Measurements from ENCODE around the gene LHX3.

LHX3 gene

GRCh38 chr9:136160995-136161610 lies 43.8 kb downstream of the LHX3 start:
- Histone ChIP-seq H3K4me1 (ENCODE audit: control insufficient read depth in 2 of 2, insufficient read depth in 1 of 2, low read depth in 1 of 2, low read length in 2 of 2) (peaks cover 2 to 11% of the 10 kb centered on the region in 2 donors), H3K18ac (ENCODE audit: low read length) (peak overlapping the region; percentile 87), H3K79me1 (ENCODE audit: low read depth, low read length) (peaks cover 6% of the 10 kb centered on the region), H4K91ac (ENCODE audit: low read depth, low read length, poor library complexity) (peak overlapping the region; percentile 80), H2BK12ac (ENCODE audit: low read length) (peak overlapping the region; percentile 67), H3K4ac (ENCODE audit: low read length) (no peak overlapping the region), H3K4me3 (ENCODE audit: low read length in 2 of 2) (peak overlapping the region in 1 of 2 donors; percentile 3), H3K9me3 (replicated peaks in 1 of 2; ENCODE audit: control insufficient read depth in 2 of 2, insufficient read depth in 1 of 2, low read depth in 1 of 2, low read length in 2 of 2) (peaks cover 0 to 2% of the 10 kb centered on the region in 2 donors), H2AFZ (ENCODE audit: low read length) (peak overlapping the region; percentile 22), H3K27ac (replicated peaks; ENCODE audit: low read length) (no peak overlapping the region), H3K27me3 (ENCODE audit: control insufficient read depth in 3 of 3, insufficient read depth in 3 of 3, low read depth in 1 of 3, low read length in 3 of 3) (peaks cover 0 to 52% (median 0%) of the 10 kb centered on the region in 3 experiments), H3K23ac (ENCODE audit: low read depth, low read length, poor library complexity) (no peak overlapping the region), H2BK15ac (ENCODE audit: low read length) (no peak overlapping the region), H2BK120ac (ENCODE audit: low read depth, low read length) (no peak overlapping the region), H4K8ac (ENCODE audit: low read depth, low read length) (no peak overlapping the region), H3K9ac (ENCODE audit: low read depth, low read length, poor library complexity) (no peak overlapping the region), H2AK5ac (ENCODE audit: low read depth, low read length) (peak overlapping the region; percentile 77), H2BK5ac (ENCODE audit: low read length) (no peak overlapping the region), H3K36me3 (replicated peaks in 1 of 2; ENCODE audit: control insufficient read depth in 2 of 2, insufficient read depth in 2 of 2, low read length in 2 of 2) (no peaks in the 10 kb centered on the region), H3K14ac (ENCODE audit: low read length) (no peak overlapping the region), H3K4me2 (ENCODE audit: insufficient read depth, low read length, poor library complexity, severe bottlenecking) (no peak overlapping the region)
- no peak for DNase-seq (ENCODE audit: low spot score)
- no CpG with 5 or more reads among the region's 10 CpGs for WGBS, 2 donors (ENCODE audit: extremely low coverage in 2 of 2, insufficient read length in 2 of 2, insufficient replicate concordance in 1 of 2)

GRCh38 chr9:136160381-136160841 lies 44.5 kb downstream of the LHX3 start:
- H3K18ac ChIP-seq (ENCODE audit: low read length): peak overlapping the region; percentile 96
- no peak overlapping the region for H3K4me3 ChIP-seq (ENCODE audit: low read length in 2 of 2)
- peak overlapping the region; percentile 92 for H2AK5ac ChIP-seq (ENCODE audit: low read depth, low read length)
- H2BK120ac ChIP-seq (ENCODE audit: low read depth, low read length): peak overlapping the region; percentile 72
- peaks cover 0 to 58% (median 0%) of the 10 kb centered on the region in 3 experiments for H3K27me3 ChIP-seq (ENCODE audit: control insufficient read depth in 3 of 3, insufficient read depth in 3 of 3, low read depth in 1 of 3, low read length in 3 of 3)
- peak overlapping the region; percentile 76 for H3K4ac ChIP-seq (ENCODE audit: low read length)
- H2AFZ ChIP-seq (ENCODE audit: low read length): peak overlapping the region; percentile 22
- peaks cover 0 to 2% of the 10 kb centered on the region in 2 donors for H3K9me3 ChIP-seq (replicated peaks in 1 of 2; ENCODE audit: control insufficient read depth in 2 of 2, insufficient read depth in 1 of 2, low read depth in 1 of 2, low read length in 2 of 2)
- no CpG with 5 or more reads among the region's 12 CpGs for WGBS, 2 donors (ENCODE audit: extremely low coverage in 2 of 2, insufficient read length in 2 of 2, insufficient replicate concordance in 1 of 2)
- H3K27ac ChIP-seq (replicated peaks; ENCODE audit: low read length): peak overlapping the region; percentile 26
- H2BK15ac ChIP-seq (ENCODE audit: low read length): peak overlapping the region; percentile 99
- H2BK5ac ChIP-seq (ENCODE audit: low read length): peak overlapping the region; percentile 95
- H4K91ac ChIP-seq (ENCODE audit: low read depth, low read length, poor library complexity): no peak overlapping the region
- peak overlapping the region; percentile 100 for H2BK12ac ChIP-seq (ENCODE audit: low read length)
- H3K4me2 ChIP-seq (ENCODE audit: insufficient read depth, low read length, poor library complexity, severe bottlenecking): peak overlapping the region; percentile 11
- no peak overlapping the region for H4K8ac ChIP-seq (ENCODE audit: low read depth, low read length)
- no peaks in the 10 kb centered on the region for H3K36me3 ChIP-seq (replicated peaks in 1 of 2; ENCODE audit: control insufficient read depth in 2 of 2, insufficient read depth in 2 of 2, low read length in 2 of 2)
- peaks cover 2 to 11% of the 10 kb centered on the region in 2 donors for H3K4me1 ChIP-seq (ENCODE audit: control insufficient read depth in 2 of 2, insufficient read depth in 1 of 2, low read depth in 1 of 2, low read length in 2 of 2)
- H3K14ac ChIP-seq (ENCODE audit: low read length): no peak overlapping the region
- peak overlapping the region; percentile 57 for H3K23ac ChIP-seq (ENCODE audit: low read depth, low read length, poor library complexity)
- DNase-seq (ENCODE audit: low spot score): no peak
- peaks cover 5% of the 10 kb centered on the region for H3K79me1 ChIP-seq (ENCODE audit: low read depth, low read length)
- H3K9ac ChIP-seq (ENCODE audit: low read depth, low read length, poor library complexity): peak overlapping the region; percentile 81

- Histone ChIP-seq H2BK15ac (ENCODE audit: low read length) (peak overlapping the region; percentile 99), H2BK120ac (ENCODE audit: low read depth, low read length) (peak overlapping the region; percentile 72), H3K9me3 (replicated peaks in 1 of 2; ENCODE audit: control insufficient read depth in 2 of 2, insufficient read depth in 1 of 2, low read depth in 1 of 2, low read length in 2 of 2) (peaks cover 0 to 2% of the 10 kb centered on the region in 2 donors), H4K8ac (ENCODE audit: low read depth, low read length) (no peak overlapping the region), H3K23ac (ENCODE audit: low read depth, low read length, poor library complexity) (peak overlapping the region; percentile 57), H3K9ac (ENCODE audit: low read depth, low read length, poor library complexity) (no peak overlapping the region), H3K14ac (ENCODE audit: low read length) (no peak overlapping the region), H3K27me3 (ENCODE audit: control insufficient read depth in 3 of 3, insufficient read depth in 3 of 3, low read depth in 1 of 3, low read length in 3 of 3) (peaks cover 0 to 63% (median 0%) of the 10 kb centered on the region in 3 experiments), H3K4me1 (ENCODE audit: control insufficient read depth in 2 of 2, insufficient read depth in 1 of 2, low read depth in 1 of 2, low read length in 2 of 2) (peaks cover 2 to 11% of the 10 kb centered on the region in 2 donors), H3K27ac (replicated peaks; ENCODE audit: low read length) (peak overlapping the region; percentile 26), H2AK5ac (ENCODE audit: low read depth, low read length) (peak overlapping the region; percentile 92), H3K4me2 (ENCODE audit: insufficient read depth, low read length, poor library complexity, severe bottlenecking) (no peak overlapping the region), H2AFZ (ENCODE audit: low read length) (no peak overlapping the region), H2BK12ac (ENCODE audit: low read length) (peak overlapping the region; percentile 100), H3K79me1 (ENCODE audit: low read depth, low read length) (peaks cover 5% of the 10 kb centered on the region), H3K18ac (ENCODE audit: low read length) (peak overlapping the region; percentile 96), H3K36me3 (replicated peaks in 1 of 2; ENCODE audit: control insufficient read depth in 2 of 2, insufficient read depth in 2 of 2, low read length in 2 of 2) (no peaks in the 10 kb centered on the region), H4K91ac (ENCODE audit: low read depth, low read length, poor library complexity) (peak overlapping the region; percentile 85), H2BK5ac (ENCODE audit: low read length) (peak overlapping the region; percentile 95), H3K4ac (ENCODE audit: low read length) (peak overlapping the region; percentile 20), H3K4me3 (ENCODE audit: low read length in 2 of 2) (no peak overlapping the region)
- no peak for DNase-seq (ENCODE audit: low spot score)
- WGBS, 2 donors (ENCODE audit: extremely low coverage in 2 of 2, insufficient read length in 2 of 2, insufficient replicate concordance in 1 of 2): no CpG with 5 or more reads among the region's 16 CpGs
Observed at GRCh38 chr9:136159851-136160250, 45.1 kb downstream of the LHX3 start.

- no peak overlapping the region for H2BK12ac ChIP-seq (ENCODE audit: low read length)
- no CpG with 5 or more reads among the region's 20 CpGs for WGBS, 2 donors (ENCODE audit: extremely low coverage in 2 of 2, insufficient read length in 2 of 2, insufficient replicate concordance in 1 of 2)
- H3K14ac ChIP-seq (ENCODE audit: low read length): peak overlapping the region; percentile 26
- peaks cover 2 to 11% of the 10 kb centered on the region in 2 donors for H3K4me1 ChIP-seq (ENCODE audit: control insufficient read depth in 2 of 2, insufficient read depth in 1 of 2, low read depth in 1 of 2, low read length in 2 of 2)
- no peak overlapping the region for H4K8ac ChIP-seq (ENCODE audit: low read depth, low read length)
- no peak overlapping the region for H3K4me2 ChIP-seq (ENCODE audit: insufficient read depth, low read length, poor library complexity, severe bottlenecking)
- peak overlapping the region; percentile 58 for H2BK15ac ChIP-seq (ENCODE audit: low read length)
- no peak overlapping the region for H2BK5ac ChIP-seq (ENCODE audit: low read length)
- H4K91ac ChIP-seq (ENCODE audit: low read depth, low read length, poor library complexity): no peak overlapping the region
- H3K18ac ChIP-seq (ENCODE audit: low read length): peak overlapping the region; percentile 35
- no peaks in the 10 kb centered on the region for H3K36me3 ChIP-seq (replicated peaks in 1 of 2; ENCODE audit: control insufficient read depth in 2 of 2, insufficient read depth in 2 of 2, low read length in 2 of 2)
- DNase-seq (ENCODE audit: low spot score): no peak
- H2AFZ ChIP-seq (ENCODE audit: low read length): no peak overlapping the region
- H3K23ac ChIP-seq (ENCODE audit: low read depth, low read length, poor library complexity): no peak overlapping the region
- no peak overlapping the region for H3K9ac ChIP-seq (ENCODE audit: low read depth, low read length, poor library complexity)
- H3K4me3 ChIP-seq (ENCODE audit: low read length in 2 of 2): no peak overlapping the region
- H3K9me3 ChIP-seq (replicated peaks in 1 of 2; ENCODE audit: control insufficient read depth in 2 of 2, insufficient read depth in 1 of 2, low read depth in 1 of 2, low read length in 2 of 2): no peaks in the 10 kb centered on the region
- H3K4ac ChIP-seq (ENCODE audit: low read length): peak overlapping the region; percentile 37
- peak overlapping the region; percentile 28 for H2BK120ac ChIP-seq (ENCODE audit: low read depth, low read length)
- H2AK5ac ChIP-seq (ENCODE audit: low read depth, low read length): peak overlapping the region; percentile 78
- H3K79me1 ChIP-seq (ENCODE audit: low read depth, low read length): peaks cover 5% of the 10 kb centered on the region
- H3K27me3 ChIP-seq (ENCODE audit: control insufficient read depth in 3 of 3, insufficient read depth in 3 of 3, low read depth in 1 of 3, low read length in 3 of 3): peaks cover 0 to 70% (median 0%) of the 10 kb centered on the region in 3 experiments
- no peak overlapping the region for H3K27ac ChIP-seq (replicated peaks; ENCODE audit: low read length)
Observed at GRCh38 chr9:136157477-136158265, 47.3 kb downstream of the LHX3 start.
